ENCODE measurements around the gene PCDHB16. TPM values are rescaled to one million over a fixed set of nuclear protein-coding genes. Genes with fewer than 3 reads are reported as not detected.
"Not testable (repeated sequence)": the region's sequence is repeated elsewhere in the genome, so short reads cannot be mapped to it uniquely, and the experiment has no call there.

PCDHB16 gene
- total RNA-seq, 4 donors from 2014 or later: 4.4 to 5.2 (median 4.8) TPM

DNA sequence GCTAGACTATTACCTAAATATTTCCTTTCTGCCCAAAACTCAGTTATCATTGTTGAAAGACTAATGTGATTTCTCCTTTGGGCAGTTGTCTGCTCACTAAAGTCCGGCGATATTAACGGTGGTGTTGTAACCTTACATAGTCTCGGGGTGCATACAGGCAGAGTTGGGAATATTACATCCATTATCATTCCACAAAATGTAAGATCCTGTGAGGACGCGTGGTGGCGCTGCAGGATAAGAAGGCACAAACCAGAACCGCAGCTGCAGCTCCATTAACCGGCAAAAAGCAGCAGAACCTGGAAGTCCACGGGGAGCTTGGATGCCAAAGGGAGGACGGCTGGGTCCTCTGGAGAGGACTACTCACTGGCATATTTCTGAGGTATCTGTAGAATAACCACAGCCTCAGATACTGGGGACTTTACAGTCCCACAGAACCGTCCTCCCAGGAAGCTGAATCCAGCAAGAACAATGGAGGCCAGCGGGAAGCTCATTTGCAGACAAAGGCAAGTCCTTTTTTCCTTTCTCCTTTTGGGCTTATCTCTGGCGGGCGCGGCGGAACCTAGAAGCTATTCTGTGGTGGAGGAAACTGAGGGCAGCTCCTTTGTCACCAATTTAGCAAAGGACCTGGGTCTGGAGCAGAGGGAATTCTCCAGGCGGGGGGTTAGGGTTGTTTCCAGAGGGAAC is 31.6 kb downstream of the PCDHB16 start, which contains the start of gene PCDHB13:
PCDHB13 (plus strand) TSS at position 264 of the 684 bp plus-strand sequence; CDS start at position 469, 205 bp downstream.
- peaks cover 22% of the 10 kb centered on the region for H3K27me3 ChIP-seq
- H3K4me1 ChIP-seq, H3K27ac ChIP-seq: not testable (repeated sequence)
- peaks cover 0 to 96% (median 6%) of the 10 kb centered on the region in 3 donors for H3K9me3 ChIP-seq
- H3K36me3 ChIP-seq: peaks cover 0 to 11% of the 10 kb centered on the region in 2 donors
- TF ChIP-seq, protein P1, sequence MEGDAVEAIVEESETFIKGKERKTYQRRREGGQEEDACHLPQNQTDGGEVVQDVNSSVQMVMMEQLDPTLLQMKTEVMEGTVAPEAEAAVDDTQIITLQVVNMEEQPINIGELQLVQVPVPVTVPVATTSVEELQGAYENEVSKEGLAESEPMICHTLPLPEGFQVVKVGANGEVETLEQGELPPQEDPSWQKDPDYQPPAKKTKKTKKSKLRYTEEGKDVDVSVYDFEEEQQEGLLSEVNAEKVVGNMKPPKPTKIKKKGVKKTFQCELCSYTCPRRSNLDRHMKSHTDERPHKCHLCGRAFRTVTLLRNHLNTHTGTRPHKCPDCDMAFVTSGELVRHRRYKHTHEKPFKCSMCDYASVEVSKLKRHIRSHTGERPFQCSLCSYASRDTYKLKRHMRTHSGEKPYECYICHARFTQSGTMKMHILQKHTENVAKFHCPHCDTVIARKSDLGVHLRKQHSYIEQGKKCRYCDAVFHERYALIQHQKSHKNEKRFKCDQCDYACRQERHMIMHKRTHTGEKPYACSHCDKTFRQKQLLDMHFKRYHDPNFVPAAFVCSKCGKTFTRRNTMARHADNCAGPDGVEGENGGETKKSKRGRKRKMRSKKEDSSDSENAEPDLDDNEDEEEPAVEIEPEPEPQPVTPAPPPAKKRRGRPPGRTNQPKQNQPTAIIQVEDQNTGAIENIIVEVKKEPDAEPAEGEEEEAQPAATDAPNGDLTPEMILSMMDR (IDR thresholded peaks at IDR 0.05): peak in 3 of 4 experiments; percentile 12 to 51 (median 20)
- 11 to 14% methylated on average over 6 to 8 of the region's 18 CpGs for WGBS, 2 donors (ENCODE audit: low coverage in 1 of 2)
- peak; percentile 25 for ATAC-seq
- H3K4me3 ChIP-seq: peak within 1 kb of the TSS in 1 of 2 donors; percentile 15

DNA sequence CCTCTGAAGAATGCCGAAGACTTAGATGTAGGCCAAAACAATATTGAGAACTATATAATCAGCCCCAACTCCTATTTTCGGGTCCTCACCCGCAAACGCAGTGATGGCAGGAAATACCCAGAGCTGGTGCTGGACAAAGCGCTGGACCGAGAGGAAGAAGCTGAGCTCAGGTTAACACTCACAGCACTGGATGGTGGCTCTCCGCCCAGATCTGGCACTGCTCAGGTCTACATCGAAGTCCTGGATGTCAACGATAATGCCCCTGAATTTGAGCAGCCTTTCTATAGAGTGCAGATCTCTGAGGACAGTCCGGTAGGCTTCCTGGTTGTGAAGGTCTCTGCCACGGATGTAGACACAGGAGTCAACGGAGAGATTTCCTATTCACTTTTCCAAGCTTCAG is 32.4 kb downstream of the PCDHB16 start:
- no CpG with 5 or more reads among the region's 12 CpGs for WGBS, 2 donors (ENCODE audit: low coverage in 1 of 2)
- not testable (repeated sequence) for ATAC-seq, H3K4me3 ChIP-seq, H3K4me1 ChIP-seq, H3K27ac ChIP-seq
- Histone ChIP-seq H3K36me3 (peaks cover 0 to 17% of the 10 kb centered on the region in 2 donors), H3K27me3 (peaks cover 19% of the 10 kb centered on the region), H3K9me3 (peaks cover 0 to 96% (median 3%) of the 10 kb centered on the region in 3 donors)

DNA sequence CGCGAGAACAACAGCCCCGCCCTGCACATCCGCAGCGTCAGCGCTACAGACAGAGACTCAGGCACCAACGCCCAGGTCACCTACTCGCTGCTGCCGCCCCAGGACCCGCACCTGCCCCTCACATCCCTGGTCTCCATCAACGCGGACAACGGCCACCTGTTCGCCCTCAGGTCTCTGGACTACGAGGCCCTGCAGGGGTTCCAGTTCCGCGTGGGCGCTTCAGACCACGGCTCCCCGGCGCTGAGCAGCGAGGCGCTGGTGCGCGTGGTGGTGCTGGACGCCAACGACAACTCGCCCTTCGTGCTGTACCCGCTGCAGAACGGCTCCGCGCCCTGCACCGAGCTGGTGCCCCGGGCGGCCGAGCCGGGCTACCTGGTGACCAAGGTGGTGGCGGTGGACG is 33.3 kb downstream of the PCDHB16 start:
- H3K27me3 ChIP-seq: peaks cover 10% of the 10 kb centered on the region
- not testable (repeated sequence) for H3K27ac ChIP-seq, ATAC-seq, H3K4me3 ChIP-seq, H3K4me1 ChIP-seq
- WGBS, 2 donors (ENCODE audit: low coverage in 1 of 2): 43 to 50% methylated on average over 5 to 17 of the region's 40 CpGs
- H3K36me3 ChIP-seq: peaks cover 0 to 18% of the 10 kb centered on the region in 2 donors
- peaks cover 0 to 96% (median 3%) of the 10 kb centered on the region in 3 donors for H3K9me3 ChIP-seq

DNA sequence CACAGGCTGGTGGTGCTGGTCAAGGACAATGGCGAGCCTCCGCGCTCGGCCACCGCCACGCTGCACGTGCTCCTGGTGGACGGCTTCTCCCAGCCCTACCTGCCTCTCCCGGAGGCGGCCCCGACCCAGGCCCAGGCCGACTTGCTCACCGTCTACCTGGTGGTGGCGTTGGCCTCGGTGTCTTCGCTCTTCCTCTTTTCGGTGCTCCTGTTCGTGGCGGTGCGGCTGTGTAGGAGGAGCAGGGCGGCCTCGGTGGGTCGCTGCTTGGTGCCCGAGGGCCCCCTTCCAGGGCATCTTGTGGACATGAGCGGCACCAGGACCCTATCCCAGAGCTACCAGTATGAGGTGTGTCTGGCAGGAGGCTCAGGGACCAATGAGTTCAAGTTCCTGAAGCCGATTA is 33.8 kb downstream of the PCDHB16 start:
- H3K27me3 ChIP-seq, H3K27ac ChIP-seq, H3K4me1 ChIP-seq, ATAC-seq, H3K4me3 ChIP-seq: not testable (repeated sequence)
- WGBS, 2 donors (ENCODE audit: low coverage in 1 of 2): 58% methylated on average over 2 of the region's 26 CpGs; no CpG with 5 or more reads in 1 of the 2 donors
- H3K36me3 ChIP-seq: peaks cover 0 to 18% of the 10 kb centered on the region in 2 donors
- peaks cover 0 to 96% (median 3%) of the 10 kb centered on the region in 3 donors for H3K9me3 ChIP-seq

DNA sequence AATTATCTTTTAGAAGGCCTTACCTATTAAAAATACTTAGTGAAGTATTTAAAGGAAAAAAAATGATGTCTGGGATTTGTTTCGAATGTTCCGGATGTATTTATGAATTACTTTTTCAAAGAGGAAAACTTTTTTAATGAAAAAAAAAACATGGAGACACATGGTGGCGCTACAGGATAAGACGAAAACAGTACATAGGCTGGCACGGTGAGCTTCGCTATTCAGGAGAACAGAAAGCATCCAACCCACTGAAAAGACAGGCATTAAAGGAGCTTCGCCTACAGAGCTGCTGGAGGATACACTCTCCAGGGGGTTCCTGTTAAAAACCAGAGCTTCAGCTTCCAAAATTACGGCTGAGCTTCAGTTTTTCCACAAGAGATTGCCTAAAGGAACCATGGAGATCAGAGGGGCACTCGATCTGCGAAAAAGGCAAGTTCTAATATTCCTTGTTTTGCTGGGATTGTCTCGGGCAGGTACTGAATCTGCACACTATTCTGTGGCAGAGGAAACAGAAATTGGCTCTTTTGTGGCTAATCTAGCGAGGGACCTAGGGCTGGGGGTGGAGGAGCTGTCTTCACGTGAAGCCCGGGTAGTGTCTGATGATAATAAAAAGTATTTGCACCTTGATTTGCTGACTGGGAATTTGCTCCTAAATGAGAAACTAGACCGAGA is 41.1 kb downstream of the PCDHB16 start, which contains the start of gene PCDHB14:
PCDHB14 (plus strand) TSS at position 232 of the 672 bp plus-strand sequence; CDS start at position 395, 163 bp downstream.
- TF ChIP-seq POLR2A (IDR thresholded peaks at IDR 0.05) (no peak), POLR2AphosphoS5 (IDR thresholded peaks at IDR 0.05) (no peak), EP300 (IDR thresholded peaks at IDR 0.05) (no peak)
- TF ChIP-seq, protein P1 (IDR thresholded peaks at IDR 0.05): peak in 2 of 4 experiments; percentile 13 to 34
- Histone ChIP-seq H3K4me3 (peak within 1 kb of the TSS; percentile 33 to 36), H3K36me3 (peaks cover 0 to 22% of the 10 kb centered on the region in 2 donors), H3K4me1 (no peaks in the 10 kb centered on the region), H3K27me3 (peaks cover 3% of the 10 kb centered on the region), H3K9me3 (peaks cover 0 to 100% (median 4%) of the 10 kb centered on the region in 3 donors), H3K27ac (peak within 1 kb of the TSS in 1 of 4 donors; percentile 38)
- ATAC-seq: no peak
- WGBS, 2 donors (ENCODE audit: low coverage in 1 of 2): 17 to 30% methylated on average over 12 to 14 of the region's 15 CpGs

DNA sequence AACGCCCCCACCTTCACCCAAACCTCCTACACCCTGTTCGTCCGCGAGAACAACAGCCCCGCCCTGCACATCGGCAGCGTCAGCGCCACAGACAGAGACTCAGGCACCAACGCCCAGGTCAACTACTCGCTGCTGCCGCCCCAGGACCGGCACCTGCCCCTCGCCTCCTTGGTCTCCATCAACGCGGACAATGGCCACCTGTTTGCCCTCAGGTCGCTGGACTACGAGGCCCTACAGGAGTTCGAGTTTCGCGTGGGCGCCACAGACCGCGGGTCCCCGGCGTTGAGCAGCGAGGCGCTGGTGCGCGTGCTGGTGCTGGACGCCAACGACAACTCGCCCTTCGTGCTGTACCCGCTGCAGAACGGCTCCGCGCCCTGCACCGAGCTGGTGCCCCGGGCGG is 42.7 kb downstream of the PCDHB16 start:
- H3K4me1 ChIP-seq, ATAC-seq, H3K27ac ChIP-seq, H3K27me3 ChIP-seq, H3K36me3 ChIP-seq, H3K4me3 ChIP-seq: not testable (repeated sequence)
- H3K9me3 ChIP-seq: peaks cover 0 to 97% (median 4%) of the 10 kb centered on the region in 3 donors
- 0% methylated on average over 1 of the region's 40 CpGs; no CpG with 5 or more reads in 1 of the 2 donors for WGBS, 2 donors (ENCODE audit: low coverage in 1 of 2)

DNA sequence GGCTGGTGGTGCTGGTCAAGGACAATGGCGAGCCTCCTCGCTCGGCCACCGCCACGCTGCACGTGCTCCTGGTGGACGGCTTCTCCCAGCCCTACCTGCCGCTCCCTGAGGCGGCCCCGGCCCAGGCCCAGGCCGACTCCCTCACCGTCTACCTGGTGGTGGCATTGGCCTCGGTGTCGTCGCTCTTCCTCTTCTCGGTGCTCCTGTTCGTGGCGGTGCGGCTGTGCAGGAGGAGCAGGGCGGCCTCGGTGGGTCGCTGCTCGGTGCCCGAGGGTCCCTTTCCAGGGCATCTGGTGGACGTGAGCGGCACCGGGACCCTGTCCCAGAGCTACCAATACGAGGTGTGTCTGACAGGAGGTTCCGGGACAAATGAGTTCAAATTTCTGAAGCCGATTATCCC is 43.2 kb downstream of the PCDHB16 start:
- not testable (repeated sequence) for H3K4me3 ChIP-seq, H3K4me1 ChIP-seq, H3K36me3 ChIP-seq, H3K27ac ChIP-seq, H3K27me3 ChIP-seq, ATAC-seq
- 27 to 43% methylated on average over 10 to 20 of the region's 30 CpGs for WGBS, 2 donors (ENCODE audit: low coverage in 1 of 2)
- peaks cover 0 to 97% (median 4%) of the 10 kb centered on the region in 3 donors for H3K9me3 ChIP-seq
